ENCODE results near the gene NFS1. TPM values are rescaled to one million over a fixed set of nuclear protein-coding genes. Genes with fewer than 3 reads are reported as not detected.

The NFS1 gene
- total and polyA plus RNA-seq, 2 of the 8 experiments (the other 6 are each of a cell fraction or from before 2014, with no cell fraction given): 26.1 to 38.8 TPM

- TF ChIP-seq CHD7 (IDR thresholded peaks at IDR 0.05; ENCODE audit: insufficient replicate concordance, low read length): no peak
- TF ChIP-seq EGR1 (IDR thresholded peaks at IDR 0.05; ENCODE audit: borderline replicate concordance, low read depth, low read length): no peak
- TF ChIP-seq MAX (IDR thresholded peaks at IDR 0.05): no peak
- no peak for TF ChIP-seq TEAD4 (IDR thresholded peaks at IDR 0.05; ENCODE audit: low read depth, low read length)
- TF ChIP-seq GABPA (IDR thresholded peaks at IDR 0.05; ENCODE audit: borderline replicate concordance, insufficient read depth, low read length): no peak
Measured at GRCh38 chr20:35710884-35711587, 11.9 kb upstream of the NFS1 start (continued).
